Measurements from ENCODE around the gene VOPP1.

Gene VOPP1

DNA sequence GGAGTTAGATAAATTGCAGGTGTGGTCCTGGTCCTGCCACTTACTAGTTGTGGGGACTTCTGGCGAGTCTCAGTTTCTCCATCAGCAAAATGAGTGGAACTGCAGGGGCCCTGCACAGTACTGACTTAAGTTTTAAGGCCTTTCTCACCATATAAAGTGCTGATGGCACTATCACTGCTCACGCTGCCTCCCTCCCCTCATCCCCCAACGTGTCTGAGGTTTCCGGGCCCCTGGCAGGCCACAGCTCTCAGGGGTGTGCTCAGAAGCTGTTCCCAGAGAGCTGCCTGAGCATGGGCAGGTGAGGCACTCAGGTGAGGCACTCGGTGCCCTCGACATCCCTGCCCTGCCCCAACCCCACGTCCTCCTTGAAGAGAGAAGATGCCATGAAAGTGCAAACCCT lies 74.2 kb downstream of the VOPP1 start:
- no peaks in the 10 kb centered on the region for H3K9me3 Mint-ChIP-seq
- peaks cover 51 to 74% of the 10 kb centered on the region in 2 donors for H3K36me3 Mint-ChIP-seq
- peak overlapping the region; percentile 47 for H3K27ac Mint-ChIP-seq

DNA sequence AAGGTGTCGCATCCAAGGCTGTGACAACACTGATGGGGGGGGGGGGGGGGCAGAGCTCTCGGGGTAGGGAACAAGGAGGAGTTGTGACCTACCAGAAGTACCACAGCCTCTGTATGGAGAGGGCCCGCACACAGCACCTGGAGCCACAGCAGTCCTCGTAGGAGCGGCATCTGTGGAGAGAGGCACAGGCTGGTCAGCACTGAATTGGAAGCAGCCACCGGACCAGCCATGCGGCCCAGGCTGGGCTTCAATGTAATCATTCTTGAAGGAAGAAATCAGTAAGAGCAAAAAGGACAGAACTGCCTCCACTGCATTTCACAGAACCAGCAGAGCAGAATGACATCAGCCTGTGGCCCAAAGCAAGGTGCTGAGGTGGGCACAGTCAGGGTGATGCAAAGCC lies 74.8 kb downstream of the VOPP1 start:
- Mint-ChIP-seq H3K36me3 (peaks cover 53 to 77% of the 10 kb centered on the region in 2 donors), H3K4me1 (peaks cover 25 to 35% of the 10 kb centered on the region in 2 donors), H3K27ac (no peak overlapping the region), H3K27me3 (no peaks in the 10 kb centered on the region), H3K9me3 (no peaks in the 10 kb centered on the region), H3K4me3 (no peak overlapping the region)
- no peak for DNase-seq
- ATAC-seq (replicated peaks): no peak

More for the DNA sequence above, 74.2 kb downstream of the VOPP1 start:
- no peaks in the 10 kb centered on the region for H3K27me3 Mint-ChIP-seq
- H3K4me3 Mint-ChIP-seq: no peak overlapping the region
- peaks cover 24 to 30% of the 10 kb centered on the region in 2 donors for H3K4me1 Mint-ChIP-seq
- no peak for DNase-seq
- ATAC-seq (replicated peaks): no peak

GRCh38 chr7:55496906-55497305 lies 75.4 kb downstream of the VOPP1 start:
- peak overlapping the region; percentile 90 for H3K27ac Mint-ChIP-seq
- H3K27me3 Mint-ChIP-seq: no peaks in the 10 kb centered on the region
- H3K9me3 Mint-ChIP-seq: no peaks in the 10 kb centered on the region
- H3K4me1 Mint-ChIP-seq: peaks cover 25 to 37% of the 10 kb centered on the region in 2 donors
- no peak for ATAC-seq (replicated peaks)
- H3K4me3 Mint-ChIP-seq: no peak overlapping the region
- H3K36me3 Mint-ChIP-seq: peaks cover 55 to 78% of the 10 kb centered on the region in 2 donors
- DNase-seq: no peak

DNA sequence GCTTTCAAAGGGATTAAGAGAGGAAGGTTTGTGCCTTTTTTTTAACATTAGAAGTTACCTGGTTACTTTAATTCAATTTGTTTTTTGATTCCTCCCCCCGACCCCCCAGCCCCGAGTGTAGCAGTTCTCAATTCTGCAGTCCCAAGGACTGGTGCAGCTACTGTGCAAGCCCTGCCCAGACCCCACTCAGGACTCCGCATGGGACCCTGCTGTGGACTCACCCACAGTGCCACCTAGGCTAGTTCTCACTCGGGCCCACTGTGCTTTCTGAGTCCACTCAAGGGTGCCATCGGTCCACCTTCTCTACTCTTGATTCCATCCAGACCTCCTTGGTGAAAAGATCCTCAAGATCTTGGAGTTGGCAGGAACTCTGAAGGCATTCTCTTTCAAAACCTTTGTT lies 77.4 kb downstream of the VOPP1 start:
- no peak for ATAC-seq (replicated peaks)
- Mint-ChIP-seq H3K9me3 (no peaks in the 10 kb centered on the region), H3K36me3 (peaks cover 65 to 78% of the 10 kb centered on the region in 2 donors), H3K27ac (peak overlapping the region; percentile 88), H3K27me3 (no peaks in the 10 kb centered on the region), H3K4me3 (no peak overlapping the region), H3K4me1 (peaks cover 18 to 34% of the 10 kb centered on the region in 2 donors)
- no peak for DNase-seq

DNA sequence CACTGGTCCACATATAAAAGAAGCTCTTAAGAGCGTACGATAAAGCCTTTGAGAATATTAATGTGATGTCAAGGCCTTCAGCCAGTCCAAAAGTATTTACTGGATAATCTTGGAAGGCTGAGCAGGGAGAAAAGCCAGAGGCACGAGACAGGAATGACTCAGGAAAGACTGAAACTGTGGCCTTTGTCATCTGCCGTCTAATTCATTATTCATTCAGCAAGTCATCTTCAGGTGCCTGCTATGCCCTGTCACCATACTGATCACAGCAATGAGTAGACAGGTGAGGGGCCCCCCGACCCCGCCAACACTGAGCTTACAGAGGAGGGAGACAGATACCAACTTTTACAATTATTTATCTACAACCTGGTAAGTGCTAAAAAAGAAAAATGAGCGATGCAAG lies 78.9 kb downstream of the VOPP1 start:
- H3K27me3 Mint-ChIP-seq: no peaks in the 10 kb centered on the region
- H3K9me3 Mint-ChIP-seq: no peaks in the 10 kb centered on the region
- H3K27ac Mint-ChIP-seq: peak overlapping the region; percentile 32
- peaks cover 19 to 29% of the 10 kb centered on the region in 2 donors for H3K4me1 Mint-ChIP-seq
- no peak overlapping the region for H3K4me3 Mint-ChIP-seq
- DNase-seq: no peak
- no peak for ATAC-seq (replicated peaks)
- peaks cover 67 to 82% of the 10 kb centered on the region in 2 donors for H3K36me3 Mint-ChIP-seq

DNA sequence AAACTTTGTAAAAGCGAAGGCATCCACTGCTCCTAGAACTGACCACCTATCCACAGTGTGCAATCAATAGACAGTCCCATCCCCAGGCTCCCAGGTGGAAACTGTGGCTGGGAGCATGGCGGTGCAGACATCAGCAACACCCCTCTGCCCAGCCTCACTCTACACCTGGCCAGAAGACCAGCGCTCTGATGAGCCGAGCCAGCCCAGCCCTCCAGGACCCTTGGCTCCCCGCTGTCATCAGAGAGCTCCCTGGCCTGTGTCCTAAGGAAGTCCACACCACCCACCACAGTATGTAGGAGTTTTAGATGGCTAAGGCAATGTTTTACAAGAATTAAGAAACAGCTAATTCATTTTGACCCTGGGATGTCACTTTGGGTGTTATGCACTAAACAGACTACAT lies 81.0 kb downstream of the VOPP1 start:
- ATAC-seq (replicated peaks) (no peak), DNase-seq (no peak)
- no peak overlapping the region for H3K27ac Mint-ChIP-seq
- peaks cover 69 to 84% of the 10 kb centered on the region in 2 donors for H3K36me3 Mint-ChIP-seq
- H3K9me3 Mint-ChIP-seq: no peaks in the 10 kb centered on the region
- peaks cover 23 to 36% of the 10 kb centered on the region in 2 donors for H3K4me1 Mint-ChIP-seq
- no peaks in the 10 kb centered on the region for H3K27me3 Mint-ChIP-seq
- no peak overlapping the region for H3K4me3 Mint-ChIP-seq

DNA sequence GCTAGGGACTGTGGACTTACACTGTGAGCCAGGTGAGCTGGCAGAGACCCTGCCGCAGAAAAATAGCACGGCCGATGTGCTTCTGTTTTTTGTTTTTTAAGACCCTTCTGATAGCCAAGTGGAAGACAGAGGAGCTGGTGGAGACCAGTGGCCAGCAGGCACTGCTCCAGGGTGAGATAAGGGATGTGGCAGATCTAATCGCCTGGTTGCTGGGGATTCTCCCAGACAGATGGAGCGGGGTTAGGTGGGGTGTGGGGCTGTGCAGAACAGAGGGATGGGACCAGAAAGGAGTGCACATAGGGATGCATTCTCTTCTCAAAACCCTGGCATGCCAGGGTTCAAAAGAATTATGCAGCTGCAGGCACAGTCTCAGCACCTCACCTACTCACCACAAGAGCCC lies 82.2 kb downstream of the VOPP1 start:
- no peak overlapping the region for H3K4me3 Mint-ChIP-seq
- H3K27me3 Mint-ChIP-seq: no peaks in the 10 kb centered on the region
- H3K9me3 Mint-ChIP-seq: no peaks in the 10 kb centered on the region
- no peak for ATAC-seq (replicated peaks)
- no peak overlapping the region for H3K27ac Mint-ChIP-seq
- H3K36me3 Mint-ChIP-seq: peaks cover 67 to 83% of the 10 kb centered on the region in 2 donors
- no peak for DNase-seq
- peaks cover 26 to 31% of the 10 kb centered on the region in 2 donors for H3K4me1 Mint-ChIP-seq

DNA sequence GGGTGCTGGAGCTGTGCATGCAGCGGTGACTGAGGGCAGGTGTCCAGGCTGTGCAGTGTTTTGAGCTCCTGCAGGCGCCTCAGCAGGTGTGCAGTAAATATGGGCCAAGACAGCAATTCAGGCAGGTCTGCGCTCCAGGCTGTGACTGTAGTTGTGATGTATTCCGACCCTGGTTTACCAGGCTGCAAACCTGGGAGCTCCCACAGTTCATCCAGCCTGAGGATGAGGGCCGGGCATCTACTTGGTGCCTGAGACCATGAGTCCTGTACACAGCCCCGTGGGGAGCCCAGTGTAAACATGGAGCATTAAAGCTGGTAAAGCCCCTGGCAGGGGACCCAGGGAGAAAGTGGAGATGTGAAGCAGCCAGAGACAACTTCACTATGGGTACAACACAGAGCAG lies 82.8 kb downstream of the VOPP1 start:
- ATAC-seq (replicated peaks) (no peak), DNase-seq (no peak)
- Mint-ChIP-seq H3K4me1 (peaks cover 27 to 36% of the 10 kb centered on the region in 2 donors), H3K36me3 (peaks cover 71 to 85% of the 10 kb centered on the region in 2 donors), H3K27me3 (no peaks in the 10 kb centered on the region), H3K4me3 (no peak overlapping the region), H3K27ac (peak overlapping the region; percentile 39), H3K9me3 (no peaks in the 10 kb centered on the region)

DNA sequence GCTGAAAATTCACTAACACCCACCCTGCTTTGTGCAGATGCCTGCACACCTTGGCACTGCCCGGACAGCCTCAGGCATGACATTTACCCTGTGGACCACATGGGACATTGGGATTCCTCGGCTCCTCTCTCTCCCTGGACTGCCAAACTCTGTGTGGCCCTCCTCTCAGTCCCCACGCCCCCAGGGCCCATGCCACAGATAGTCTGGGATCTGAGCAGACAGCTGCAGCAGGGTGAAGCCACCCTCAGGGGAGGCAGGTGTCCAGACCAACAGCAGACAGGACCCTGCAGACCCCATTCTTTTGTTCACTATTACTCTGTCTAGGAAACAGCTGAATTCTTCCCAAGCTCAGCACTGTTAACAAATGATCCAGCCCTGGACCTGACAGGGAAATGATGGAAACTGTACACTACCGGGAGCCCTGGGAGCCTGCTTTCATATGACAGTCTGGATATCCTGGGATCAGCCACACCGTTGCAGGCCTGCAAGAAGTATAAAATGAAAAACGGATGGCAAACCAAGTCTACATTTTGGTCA lies 83.4 kb downstream of the VOPP1 start:
- ATAC-seq (replicated peaks): no peak
- Mint-ChIP-seq H3K9me3 (no peaks in the 10 kb centered on the region), H3K36me3 (peaks cover 77 to 88% of the 10 kb centered on the region in 2 donors), H3K27ac (peak overlapping the region; percentile 78), H3K4me1 (peaks cover 26 to 41% of the 10 kb centered on the region in 2 donors), H3K4me3 (no peak overlapping the region), H3K27me3 (no peaks in the 10 kb centered on the region)
- no peak for DNase-seq

GRCh38 chr7:55488216-55488615 lies 84.1 kb downstream of the VOPP1 start:
- H3K4me1 Mint-ChIP-seq: peaks cover 26 to 48% of the 10 kb centered on the region in 2 donors

GRCh38 chr7:55486991-55487390 lies 85.3 kb downstream of the VOPP1 start:
- H3K27ac Mint-ChIP-seq: no peak overlapping the region
- no peaks in the 10 kb centered on the region for H3K9me3 Mint-ChIP-seq
- no peak overlapping the region for H3K4me3 Mint-ChIP-seq
- H3K4me1 Mint-ChIP-seq: peaks cover 24 to 43% of the 10 kb centered on the region in 2 donors
- no peak for DNase-seq
- peaks cover 70 to 87% of the 10 kb centered on the region in 2 donors for H3K36me3 Mint-ChIP-seq
- no peak for ATAC-seq (replicated peaks)
- no peaks in the 10 kb centered on the region for H3K27me3 Mint-ChIP-seq

More at GRCh38 chr7:55488216-55488615, 84.1 kb downstream of the VOPP1 start:
- H3K36me3 Mint-ChIP-seq: peaks cover 75 to 88% of the 10 kb centered on the region in 2 donors
- H3K9me3 Mint-ChIP-seq: no peaks in the 10 kb centered on the region
- no peaks in the 10 kb centered on the region for H3K27me3 Mint-ChIP-seq
- ATAC-seq (replicated peaks): no peak
- peak overlapping the region; percentile 78 for H3K27ac Mint-ChIP-seq
- DNase-seq: no peak
- H3K4me3 Mint-ChIP-seq: peak overlapping the region in 1 of 2 donors; percentile 10

GRCh38 chr7:55486192-55486590 lies 86.1 kb downstream of the VOPP1 start:
- Mint-ChIP-seq H3K9me3 (no peaks in the 10 kb centered on the region), H3K27me3 (no peaks in the 10 kb centered on the region), H3K27ac (no peak overlapping the region), H3K4me1 (peaks cover 24 to 44% of the 10 kb centered on the region in 2 donors), H3K4me3 (no peak overlapping the region), H3K36me3 (peaks cover 70 to 82% of the 10 kb centered on the region in 2 donors)
- DNase-seq (no peak), ATAC-seq (replicated peaks) (no peak)

DNA sequence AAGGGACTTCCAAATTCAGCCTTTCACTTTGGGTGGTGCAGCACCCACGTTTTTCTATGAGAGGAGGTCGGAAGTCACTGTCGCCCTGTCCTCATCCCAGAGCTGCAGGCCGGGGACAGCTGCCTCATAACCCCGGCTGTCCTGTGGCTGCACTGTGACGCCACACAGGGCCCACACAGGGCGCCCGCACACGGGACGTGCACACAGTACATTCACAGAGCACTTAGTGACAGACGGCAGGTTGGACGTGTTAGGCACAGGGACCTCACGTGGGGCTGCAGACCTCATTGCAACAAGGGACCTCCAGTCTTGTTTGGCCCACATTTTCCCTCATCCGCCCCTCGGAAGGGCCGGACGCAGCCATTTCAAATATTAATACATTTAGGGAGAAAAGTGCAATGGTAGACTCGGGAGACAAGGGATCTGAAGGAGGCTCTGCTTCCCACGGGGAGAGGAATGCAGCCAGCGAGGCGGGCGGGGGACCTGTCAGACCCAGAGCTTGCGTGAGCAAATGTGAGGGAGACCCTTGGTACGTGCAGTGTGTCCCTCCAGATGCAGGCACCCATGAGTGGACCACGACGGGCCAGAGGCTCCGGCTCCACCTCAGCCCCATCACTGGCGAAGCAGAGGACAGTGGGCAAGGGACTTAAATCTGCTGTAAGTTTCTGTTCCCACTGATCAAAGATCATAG lies 86.7 kb downstream of the VOPP1 start:
- Mint-ChIP-seq H3K27ac (peak overlapping the region; percentile 85), H3K36me3 (peaks cover 72 to 82% of the 10 kb centered on the region in 2 donors), H3K4me1 (peaks cover 28 to 50% of the 10 kb centered on the region in 2 donors), H3K4me3 (peak overlapping the region in 1 of 2 donors; percentile 25), H3K9me3 (no peaks in the 10 kb centered on the region), H3K27me3 (no peaks in the 10 kb centered on the region)
- DNase-seq: no peak
- ATAC-seq (replicated peaks): no peak

GRCh38 chr7:55484834-55485233 lies 87.5 kb downstream of the VOPP1 start:
- DNase-seq: no peak
- Mint-ChIP-seq H3K9me3 (no peaks in the 10 kb centered on the region), H3K27me3 (no peaks in the 10 kb centered on the region), H3K36me3 (peaks cover 72 to 84% of the 10 kb centered on the region in 2 donors), H3K4me3 (no peak overlapping the region), H3K4me1 (peaks cover 29 to 52% of the 10 kb centered on the region in 2 donors), H3K27ac (peak overlapping the region; percentile 42)
- no peak for ATAC-seq (replicated peaks)

- Mint-ChIP-seq H3K27ac (peak overlapping the region; percentile 57), H3K9me3 (no peaks in the 10 kb centered on the region), H3K27me3 (no peaks in the 10 kb centered on the region), H3K4me1 (peaks cover 25 to 52% of the 10 kb centered on the region in 2 donors), H3K36me3 (peaks cover 66 to 78% of the 10 kb centered on the region in 2 donors), H3K4me3 (no peak overlapping the region)
- DNase-seq (no peak), ATAC-seq (replicated peaks) (no peak)
Measured at GRCh38 chr7:55484241-55484640, 88.1 kb downstream of the VOPP1 start.
